8988T (cell line): Measurements from ENCODE around the gene C19orf12.

Experiments used
- DNase-seq: peaks from one replicate; pipeline ENCODE4 v3.0.0; 2011

Gene C19orf12

DNA sequence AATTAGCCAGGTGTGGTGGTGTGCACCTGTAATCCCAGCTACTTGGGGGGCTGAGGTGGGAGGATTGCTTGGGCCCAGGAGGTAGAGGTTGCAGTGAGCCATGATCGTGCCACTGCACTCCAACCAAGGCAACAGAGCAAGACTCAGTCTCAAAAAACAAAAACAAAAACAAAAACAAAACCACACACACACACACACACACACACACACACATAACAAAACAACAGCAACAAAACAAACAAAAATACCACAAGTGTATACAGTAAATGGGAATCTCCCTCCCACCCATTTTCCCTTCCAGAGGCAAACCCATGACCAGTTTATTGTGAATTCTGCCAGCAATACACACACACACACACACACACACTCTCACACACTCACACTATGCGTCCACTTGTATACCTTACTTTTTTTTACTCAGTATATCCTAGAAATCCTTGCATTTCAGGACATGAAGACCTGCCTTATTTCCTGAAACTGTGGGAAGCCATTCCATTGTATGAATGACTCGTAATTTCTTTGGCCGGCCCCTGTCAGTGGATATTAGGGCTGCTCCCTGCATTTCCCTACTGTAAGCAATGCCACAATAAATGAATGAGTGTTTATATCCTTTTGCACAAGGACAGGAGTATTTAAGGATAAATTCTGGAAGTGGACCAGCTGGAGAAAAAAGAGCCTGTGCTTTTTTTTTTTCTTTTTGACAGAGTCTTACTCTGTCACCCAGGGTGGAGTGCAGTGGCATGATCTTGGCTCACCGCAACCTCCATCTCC is 56.7 kb downstream of the C19orf12 start:
- DNase-seq = no peak

DNA sequence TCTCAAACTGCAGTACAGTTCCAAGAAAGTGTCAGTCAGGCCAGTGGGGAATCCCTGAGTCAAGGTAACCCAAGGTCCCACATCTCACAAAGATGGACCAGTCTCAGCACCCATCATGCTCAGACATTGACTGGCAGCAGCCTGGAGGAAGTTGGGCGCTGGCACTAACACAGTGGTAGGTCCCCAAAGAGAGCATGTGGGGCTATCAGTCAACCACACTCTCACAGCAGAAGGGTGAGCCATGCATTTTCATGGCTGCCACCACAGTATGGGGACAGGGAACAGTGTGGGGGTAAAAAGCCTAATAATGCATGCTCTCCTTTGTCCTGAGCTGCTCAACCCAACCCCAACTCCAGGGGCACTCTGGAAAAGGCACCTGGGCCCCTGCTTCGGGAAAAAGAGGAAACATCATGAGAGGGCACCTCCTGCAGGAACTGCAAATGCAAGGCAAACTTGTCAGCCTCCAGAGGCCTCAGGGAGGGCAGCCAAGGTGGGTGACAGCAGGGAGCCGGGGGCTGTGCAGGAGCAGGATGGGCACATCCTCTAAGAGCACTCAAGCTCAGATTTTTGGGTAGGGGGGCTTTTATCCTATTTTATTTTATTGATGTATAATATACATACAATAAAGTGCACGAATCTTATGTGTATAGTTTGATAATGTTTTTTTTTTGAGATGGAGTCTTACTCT is 59.3 kb downstream of the C19orf12 start:
- DNase-seq = no peak

DNA sequence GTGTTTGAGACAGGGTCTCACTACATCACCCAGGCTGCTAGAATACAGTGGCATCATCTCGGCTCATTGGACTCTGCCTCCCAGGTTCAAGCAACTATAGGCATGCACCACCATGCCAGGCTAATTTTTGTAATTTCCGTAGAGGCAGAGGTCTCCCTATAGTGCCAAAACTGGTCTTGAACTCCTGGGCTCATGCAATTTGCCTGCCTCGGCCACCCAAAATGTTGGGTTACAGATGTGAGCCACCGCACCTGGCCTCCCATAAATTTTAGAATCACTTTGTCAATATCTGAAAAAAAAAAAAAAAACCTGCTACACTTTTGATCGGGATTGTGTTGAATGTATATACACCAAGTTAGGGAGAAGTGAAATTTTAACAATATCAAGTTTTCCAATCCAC is 61.7 kb downstream of the C19orf12 start:
- no peak for DNase-seq

DNA sequence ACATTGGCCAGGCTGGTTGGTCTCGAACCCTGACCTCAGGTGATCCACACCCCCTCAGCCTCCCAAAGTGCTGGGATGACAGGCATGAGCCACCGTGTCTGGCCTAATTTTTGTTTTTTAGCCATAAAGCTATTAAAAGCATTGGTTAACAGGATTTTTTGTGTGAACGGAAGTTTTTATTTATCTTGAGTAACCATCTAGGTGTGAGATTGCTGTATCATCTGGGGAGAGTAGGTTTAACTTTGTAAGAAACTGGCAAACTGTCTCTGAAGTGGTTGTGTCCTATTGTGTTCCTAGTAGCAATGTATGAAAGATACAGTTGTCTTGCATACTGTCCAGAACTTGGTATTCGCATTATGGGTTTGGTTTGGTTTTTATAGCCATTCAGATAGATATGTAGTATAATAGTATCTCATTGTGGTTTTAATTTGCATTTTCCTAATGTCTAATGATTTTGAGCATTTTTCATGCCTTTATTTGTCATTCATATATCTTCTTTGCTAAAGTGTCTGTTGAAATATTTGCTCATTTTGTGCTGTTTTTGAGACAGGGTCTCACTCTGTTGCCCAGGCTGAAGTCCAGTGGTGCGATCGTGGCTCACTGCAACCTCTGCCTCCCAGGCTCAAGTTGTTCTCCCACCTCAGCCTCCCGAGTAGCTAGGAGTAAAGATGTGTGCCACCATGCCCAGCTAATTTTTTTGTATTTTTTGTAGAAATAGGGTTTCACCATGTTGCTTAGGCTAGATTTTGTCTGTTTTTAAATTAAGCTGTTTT is 63.3 kb downstream of the C19orf12 start:
- no peak for DNase-seq

DNA sequence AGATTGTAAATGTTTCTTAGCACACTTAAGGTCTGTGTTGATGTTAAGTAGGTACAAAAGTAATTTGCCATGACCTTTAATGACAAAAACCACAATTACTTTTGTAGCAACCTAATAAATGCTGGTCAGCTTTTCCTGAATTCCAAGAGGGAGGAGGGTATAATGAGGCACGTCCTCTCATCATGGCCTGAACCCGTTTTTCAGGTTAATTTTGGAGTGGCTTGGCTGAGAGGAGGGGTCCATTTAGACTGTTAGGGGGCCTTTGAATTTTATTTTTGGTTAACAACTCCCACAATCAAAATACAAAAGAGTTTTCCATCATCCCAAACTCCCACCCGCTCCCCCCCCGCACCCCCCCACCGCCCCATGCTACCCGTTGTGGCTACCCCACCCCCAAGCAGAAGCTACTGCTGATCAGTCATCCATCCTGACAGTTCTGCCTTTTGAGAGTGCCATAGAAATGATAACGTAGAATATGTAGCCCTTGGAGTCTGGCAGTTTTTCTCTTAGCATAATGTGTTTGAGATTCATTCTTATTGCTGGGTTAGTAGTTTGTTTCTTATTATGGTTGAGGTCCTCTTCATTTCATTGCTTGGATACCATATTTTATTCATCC is 64.2 kb downstream of the C19orf12 start:
- DNase-seq = no peak
